CD14-positive monocyte (primary cell): ENCODE measurements around the gene ATXN1. TPM values are rescaled to one million over a fixed set of nuclear protein-coding genes. Genes with fewer than 3 reads are reported as not detected.

Source experiments
- DNase-seq, 3 donors: peaks; one replicate each; pipeline ENCODE4 v3.0.0-alpha.2; 2011 to 2022
- H2AFZ ChIP-seq: 2 replicates; pipeline ENCODE4 v1.6.0; 2012; ENCODE audit warnings: mild to moderate bottlenecking, low read depth, low read length, inconsistent platforms; ENCODE audit not compliant: insufficient read depth, poor library complexity, severe bottlenecking
- H3K27ac ChIP-seq, 2 donors: 1 replicate in 1 of 2; 2 replicates in 1 of 2; pipeline ENCODE4 v1.5.1; 2012 to 2013; ENCODE audit warnings: low read length in 2 of 2, control low read depth in 1 of 2, inconsistent platforms in 1 of 2, low read depth in 1 of 2, mild to moderate bottlenecking in 1 of 2
- H3K27me3 ChIP-seq, 2 donors: one replicate each; pipeline versions ENCODE4 v1.6.0 to v1.6.1; 2011 to 2013; ENCODE audit warnings: low read length in 2 of 2; ENCODE audit not compliant: control insufficient read depth in 2 of 2, insufficient read depth in 2 of 2
- H3K36me3 ChIP-seq, 2 donors: replicated peaks in 1 of 2; 1 replicate in 1 of 2; 2 replicates in 1 of 2; pipeline versions ENCODE4 v1.5.1 to v1.6.1; 2012 to 2013; ENCODE audit warnings: low read length in 2 of 2, control low read depth in 1 of 2, inconsistent platforms in 1 of 2, mild to moderate bottlenecking in 1 of 2; ENCODE audit not compliant: insufficient read depth in 2 of 2, control insufficient read depth in 1 of 2
- H3K4me1 ChIP-seq, 2 donors: 1 replicate in 1 of 2; 2 replicates in 1 of 2; pipeline versions ENCODE4 v1.5.1 to v1.6.1; 2012 to 2013; ENCODE audit warnings: low read length in 2 of 2, control low read depth in 1 of 2, inconsistent platforms in 1 of 2, mild to moderate bottlenecking in 1 of 2, moderate library complexity in 1 of 2; ENCODE audit not compliant: insufficient read depth in 2 of 2, control insufficient read depth in 1 of 2
- H3K4me2 ChIP-seq: replicated peaks from 2 replicates; pipeline ENCODE3; 2012; ENCODE audit warnings: low read length, moderate library complexity, mild to moderate bottlenecking; ENCODE audit not compliant: poor library complexity, severe bottlenecking; ENCODE audit errors: extremely low read depth
- H3K4me3 ChIP-seq, 3 experiments: fragments of 200-600 bp in 1 of 3; sonication (generic) in 1 of 3; replicated peaks in 1 of 3; 1 replicate in 2 of 3; 2 replicates in 1 of 3; pipeline ENCODE4 v1.5.1; 2011 to 2013; ENCODE audit warnings: low read length in 3 of 3, mild to moderate bottlenecking in 3 of 3, control low read depth in 2 of 3, low read depth in 2 of 3, inconsistent platforms in 1 of 3, moderate library complexity in 1 of 3
- H3K79me2 ChIP-seq: 2 replicates; pipeline ENCODE4 v1.6.0; 2012; ENCODE audit warnings: mild to moderate bottlenecking, control low read depth, inconsistent platforms, low read length, moderate library complexity; ENCODE audit not compliant: insufficient read depth
- H3K9ac ChIP-seq: 2 replicates; pipeline ENCODE4 v1.6.0; 2017; ENCODE audit warnings: low read length, mild to moderate bottlenecking; ENCODE audit not compliant: insufficient read depth, poor library complexity, severe bottlenecking
- H3K9me3 ChIP-seq, 2 donors: replicated peaks in 1 of 2; 1 replicate in 1 of 2; 2 replicates in 1 of 2; pipeline versions ENCODE4 v1.5.1 to v1.6.1; 2012 to 2013; ENCODE audit warnings: low read length in 2 of 2, control low read depth in 1 of 2; ENCODE audit not compliant: control insufficient read depth in 1 of 2, insufficient read depth in 1 of 2
- H4K20me1 ChIP-seq: 2 replicates; pipeline ENCODE4 v1.6.0; 2012; ENCODE audit warnings: mild to moderate bottlenecking, low read length, control low read depth, moderate library complexity; ENCODE audit not compliant: insufficient read depth
- H3K27ac Mint-ChIP-seq, 7 donors: one replicate each; pipeline ENCODE4 v1.8.0; 2020; ENCODE audit warnings: mild to moderate bottlenecking in 7 of 7, mixed read lengths in 7 of 7, moderate library complexity in 6 of 7, inconsistent platforms in 2 of 7
- H3K27me3 Mint-ChIP-seq, 3 donors: one replicate each; pipeline ENCODE4 v1.8.0; 2021 to 2022; ENCODE audit warnings: low read depth in 3 of 3, mild to moderate bottlenecking in 3 of 3, mixed read lengths in 3 of 3, moderate library complexity in 3 of 3, inconsistent platforms in 1 of 3
- H3K36me3 Mint-ChIP-seq, 2 donors: one replicate each; pipeline ENCODE4 v1.8.0; 2020; ENCODE audit warnings: mixed read lengths in 2 of 2, inconsistent platforms in 1 of 2, mild to moderate bottlenecking in 1 of 2
- H3K4me1 Mint-ChIP-seq: one replicate; pipeline ENCODE4 v1.8.0; 2020; ENCODE audit warnings: mild to moderate bottlenecking, mixed read lengths
- H3K4me3 Mint-ChIP-seq, 2 donors: one replicate each; pipeline ENCODE4 v1.8.0; 2020; ENCODE audit warnings: mild to moderate bottlenecking in 2 of 2, mixed read lengths in 2 of 2, moderate library complexity in 1 of 2
- H3K9me3 Mint-ChIP-seq, 7 donors: one replicate each; pipeline ENCODE4 v1.8.0; 2020 to 2022; ENCODE audit warnings: mixed read lengths in 7 of 7, mild to moderate bottlenecking in 6 of 7, moderate library complexity in 6 of 7, inconsistent platforms in 2 of 7
- WGBS: methylation state at CpG from one replicate; pipeline ENCODE4 v1.1.5; 2013; ENCODE audit warnings: missing lambda C conversion rate; ENCODE audit not compliant: insufficient coverage; 5-methylcytosine and 5-hydroxymethylcytosine counted together
- intact Hi-C, 2 donors: fragments of 100-400 bp; cut with micrococcal nuclease; formaldehyde crosslinking; loops; one replicate each; pipeline versions ENCODE4 v1.15.0 to v1.15.1; 2023
- polyA plus RNA-seq, 3 donors: library from polyadenylated mRNA; depleted of rRNA in 1 of 3; unstranded in 2 of 3; stranded (reverse) in 1 of 3; fragments of 300-500 nt in 2 of 3; fragments of >200 nt in 1 of 3; fragmentation: Illumina TruSeq in 2 of 3; gene quantifications; 1 replicate in 2 of 3; 2 replicates in 1 of 3; pipeline ENCODE4 v1.2.3, GENCODE V29; 2012 to 2021
- TF ChIP-seq, protein P1 (sequence below): fragments of 200-600 bp; IDR thresholded peaks from one replicate; pipeline ENCODE4 v1.8.0; 2022; ENCODE audit warnings: antibody characterized with exemption, mild to moderate bottlenecking

ATXN1 gene
- polyA plus RNA-seq, 3 donors = 8.8 to 19.1 (median 10.9) TPM

DNA sequence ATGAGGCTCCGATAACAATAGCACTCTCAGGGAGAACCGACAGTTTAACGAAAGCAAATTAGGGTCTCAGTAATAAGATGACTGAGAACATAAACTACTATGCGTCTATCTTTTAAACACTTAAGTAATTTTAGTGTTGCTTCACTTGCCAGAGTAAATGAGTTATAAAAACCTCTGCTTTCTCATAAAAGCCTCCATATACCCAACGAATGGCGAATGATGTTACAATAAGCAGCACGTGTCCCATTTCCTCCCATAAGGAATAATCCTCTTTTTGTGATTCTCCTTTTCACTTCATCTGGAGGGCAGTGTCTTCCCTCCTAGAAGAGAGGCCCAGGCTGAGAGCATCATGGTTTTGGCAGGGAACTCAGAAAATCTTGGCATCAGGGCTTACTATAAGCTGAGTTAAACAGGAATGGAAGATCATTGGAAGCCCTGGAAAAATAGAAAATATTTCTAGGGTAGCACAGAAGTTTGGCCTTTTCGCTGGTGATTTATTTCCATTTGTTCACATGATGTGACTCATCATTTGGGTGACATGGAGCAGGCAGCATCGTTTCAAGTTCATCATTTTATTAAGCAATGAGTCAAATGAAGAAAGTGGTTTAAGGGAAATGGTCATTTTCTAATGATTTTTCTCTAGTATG is 255.4 kb downstream of the ATXN1 start:
- Histone ChIP-seq H3K27ac (no peak overlapping the region), H3K27me3 (no peaks in the 10 kb centered on the region), H3K4me2 (no peak overlapping the region), H3K4me1 (peaks cover 24 to 29% of the 10 kb centered on the region in 2 donors), H3K36me3 (no peaks in the 10 kb centered on the region), H2AFZ (no peak overlapping the region), H3K4me3 (no peak overlapping the region), H3K79me2 (no peaks in the 10 kb centered on the region), H3K9ac (no peak overlapping the region), H4K20me1 (peaks cover 47% of the 10 kb centered on the region), H3K9me3 (no peaks in the 10 kb centered on the region)
- Mint-ChIP-seq H3K9me3 (peaks cover 0 to 5% (median 2%) of the 10 kb centered on the region in 7 donors), H3K4me1 (peaks cover 29% of the 10 kb centered on the region), H3K4me3 (no peak overlapping the region), H3K27ac (peak overlapping the region in 6 of 7 donors; percentile 10 to 85 (median 56)), H3K36me3 (peaks cover 18 to 24% of the 10 kb centered on the region in 2 donors), H3K27me3 (peaks cover 0 to 5% (median 0%) of the 10 kb centered on the region in 3 donors)
- no CpG with 5 or more reads among the region's 9 CpGs for WGBS
- intact Hi-C loops = loop anchor here in 1 of 2 donors (10.0 kb wide), 1 partner anchor 259 kb away; the partner anchor contains the start of gene ATXN1
- TF ChIP-seq, protein P1, sequence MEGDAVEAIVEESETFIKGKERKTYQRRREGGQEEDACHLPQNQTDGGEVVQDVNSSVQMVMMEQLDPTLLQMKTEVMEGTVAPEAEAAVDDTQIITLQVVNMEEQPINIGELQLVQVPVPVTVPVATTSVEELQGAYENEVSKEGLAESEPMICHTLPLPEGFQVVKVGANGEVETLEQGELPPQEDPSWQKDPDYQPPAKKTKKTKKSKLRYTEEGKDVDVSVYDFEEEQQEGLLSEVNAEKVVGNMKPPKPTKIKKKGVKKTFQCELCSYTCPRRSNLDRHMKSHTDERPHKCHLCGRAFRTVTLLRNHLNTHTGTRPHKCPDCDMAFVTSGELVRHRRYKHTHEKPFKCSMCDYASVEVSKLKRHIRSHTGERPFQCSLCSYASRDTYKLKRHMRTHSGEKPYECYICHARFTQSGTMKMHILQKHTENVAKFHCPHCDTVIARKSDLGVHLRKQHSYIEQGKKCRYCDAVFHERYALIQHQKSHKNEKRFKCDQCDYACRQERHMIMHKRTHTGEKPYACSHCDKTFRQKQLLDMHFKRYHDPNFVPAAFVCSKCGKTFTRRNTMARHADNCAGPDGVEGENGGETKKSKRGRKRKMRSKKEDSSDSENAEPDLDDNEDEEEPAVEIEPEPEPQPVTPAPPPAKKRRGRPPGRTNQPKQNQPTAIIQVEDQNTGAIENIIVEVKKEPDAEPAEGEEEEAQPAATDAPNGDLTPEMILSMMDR = no peak
- peak in 2 of 3 donors; percentile 37 to 59 for DNase-seq

DNA sequence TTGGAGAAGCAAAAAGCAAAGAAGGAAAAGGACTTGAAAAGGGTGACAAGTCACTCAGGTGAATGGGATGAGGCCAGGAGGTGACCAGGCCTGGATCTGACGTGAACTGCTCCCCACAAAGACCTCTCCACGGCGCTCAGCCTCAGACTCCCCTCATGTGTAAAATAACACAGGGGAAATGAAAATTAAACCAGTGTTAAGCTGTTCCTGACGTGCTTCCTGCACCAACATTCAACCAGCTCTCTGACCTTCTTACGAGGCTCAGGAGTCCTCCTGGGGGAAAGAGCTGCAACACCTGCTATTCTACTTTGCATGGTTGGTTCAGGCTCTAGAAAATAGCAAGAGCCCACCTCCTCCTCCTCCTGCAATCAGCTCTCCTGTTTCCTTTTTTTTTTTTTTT is 256.7 kb downstream of the ATXN1 start:
- WGBS = 20% methylated on average over 1 of the region's 5 CpGs
- Histone ChIP-seq H3K79me2 (no peaks in the 10 kb centered on the region), H3K9me3 (no peaks in the 10 kb centered on the region), H3K4me3 (no peak overlapping the region), H3K36me3 (no peaks in the 10 kb centered on the region), H3K9ac (no peak overlapping the region), H4K20me1 (peaks cover 36% of the 10 kb centered on the region), H3K27me3 (no peaks in the 10 kb centered on the region), H3K27ac (no peak overlapping the region), H2AFZ (no peak overlapping the region), H3K4me2 (no peak overlapping the region), H3K4me1 (peaks cover 24 to 29% of the 10 kb centered on the region in 2 donors)
- Mint-ChIP-seq H3K9me3 (peaks cover 0 to 5% (median 2%) of the 10 kb centered on the region in 7 donors), H3K27me3 (peaks cover 0 to 5% (median 0%) of the 10 kb centered on the region in 3 donors), H3K36me3 (peaks cover 16 to 21% of the 10 kb centered on the region in 2 donors), H3K27ac (peak overlapping the region in 2 of 7 donors; percentile 57 to 86), H3K4me1 (peaks cover 28% of the 10 kb centered on the region), H3K4me3 (no peak overlapping the region)
- TF ChIP-seq, protein P1 = no peak
- intact Hi-C loops = loop anchor here in 1 of 2 donors (10.0 kb wide), 1 partner anchor 260 kb away; the partner anchor contains the start of gene ATXN1
- DNase-seq = no peak
